ENCODE measurements around the gene SCAI. TPM values are rescaled to one million over a fixed set of nuclear protein-coding genes. Genes with fewer than 3 reads are reported as not detected.
"Not testable (repeated sequence)": the region's sequence is repeated elsewhere in the genome, so short reads cannot be mapped to it uniquely, and the experiment has no call there.

SCAI gene
- total RNA-seq = 10 to 100 TPM in 1 of 2 experiments, 1 to 10 TPM in 1; 9.0 to 10.8 TPM

- ChIA-PET POLR2A (interaction anchor here (1.1 to 1.6 kb wide), 2 partner anchors 273 to 281 kb away, joined by 3 read pairs; partner anchors contain the start of genes ARPC5L and RPL35), CTCF (interaction anchor here (0.6 to 4.5 kb wide), 14 partner anchors 13 to 369 kb away, joined by 3 to 20 read pairs (median 3); partner anchors contain the start of gene WDR38)
- H3K27ac Mint-ChIP-seq = peak within 1 kb of the TSS; percentile 24
- H3K27me3 Mint-ChIP-seq = no peaks in the 10 kb centered on the region
- DNase-seq = peak; percentile 99
- H3K4me1 Mint-ChIP-seq (ENCODE audit: low read depth) = peaks cover 31% of the 10 kb centered on the region
- intact Hi-C loops (cut with micrococcal nuclease) = loop anchor here (1.0 to 5.0 kb wide), 5 partner anchors 9 to 369 kb away; partner anchors contain the start of genes GOLGA1, HSPA5 and PPP6C
- H3K36me3 Mint-ChIP-seq = peaks cover 6% of the 10 kb centered on the region
- peak within 1 kb of the TSS; percentile 82 for H3K4me3 Mint-ChIP-seq
- H3K9me3 Mint-ChIP-seq = no peaks in the 10 kb centered on the region
Measured at GRCh38 chr9:125143377-125144090, at the start of gene SCAI. SCAI (minus strand) TSS chr9:125143528; CDS start chr9:125143437, 91 bp downstream.

DNA sequence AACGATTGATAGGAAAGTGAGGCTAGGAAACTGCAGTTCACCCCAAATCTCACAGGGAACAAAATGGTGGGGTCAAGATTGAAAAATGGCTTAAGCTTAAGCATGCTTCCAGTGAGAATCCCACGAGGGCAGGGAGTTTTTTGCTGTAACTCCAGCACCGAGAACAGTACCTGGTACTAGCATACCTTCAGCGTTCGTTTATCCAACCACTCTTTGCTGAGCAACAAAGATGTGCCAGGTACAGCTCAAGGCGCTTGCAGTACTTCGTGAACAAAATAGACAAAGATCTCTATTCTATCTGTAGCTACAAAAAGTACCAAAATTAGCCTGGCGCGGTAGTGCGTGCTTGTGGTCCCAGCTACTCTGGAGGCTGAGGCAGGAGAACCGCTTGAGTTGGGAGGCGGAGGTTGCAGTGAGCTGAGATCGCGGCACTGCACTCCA, 47.1 kb upstream of the SCAI start:
- H3K27me3 Mint-ChIP-seq = no peaks in the 10 kb centered on the region
- peaks cover 58% of the 10 kb centered on the region for H3K4me1 Mint-ChIP-seq (ENCODE audit: low read depth)
- H3K9me3 Mint-ChIP-seq = no peaks in the 10 kb centered on the region
- DNase-seq = peak; percentile 48
- no peaks in the 10 kb centered on the region for H3K36me3 Mint-ChIP-seq
- CTCF ChIA-PET = interaction anchor here (0.8 to 1.4 kb wide), 4 partner anchors 9 to 71 kb away, joined by 3 to 4 read pairs (median 4); partner anchors contain the start of genes GAPVD1 and HSPA5
- peak overlapping the region; percentile 97 for H3K4me3 Mint-ChIP-seq
- intact Hi-C loops (cut with micrococcal nuclease) = loop anchor here (5.0 kb wide), 1 partner anchor 418 kb away; the partner anchor contains the start of gene NR6A1
- peak overlapping the region; percentile 95 for H3K27ac Mint-ChIP-seq
- POLR2A ChIA-PET = interaction anchor here (1.3 to 1.4 kb wide), 2 partner anchors 9 to 51 kb away, joined by 8 to 15 read pairs; partner anchors contain the start of genes HSPA5 and RABEPK

DNA sequence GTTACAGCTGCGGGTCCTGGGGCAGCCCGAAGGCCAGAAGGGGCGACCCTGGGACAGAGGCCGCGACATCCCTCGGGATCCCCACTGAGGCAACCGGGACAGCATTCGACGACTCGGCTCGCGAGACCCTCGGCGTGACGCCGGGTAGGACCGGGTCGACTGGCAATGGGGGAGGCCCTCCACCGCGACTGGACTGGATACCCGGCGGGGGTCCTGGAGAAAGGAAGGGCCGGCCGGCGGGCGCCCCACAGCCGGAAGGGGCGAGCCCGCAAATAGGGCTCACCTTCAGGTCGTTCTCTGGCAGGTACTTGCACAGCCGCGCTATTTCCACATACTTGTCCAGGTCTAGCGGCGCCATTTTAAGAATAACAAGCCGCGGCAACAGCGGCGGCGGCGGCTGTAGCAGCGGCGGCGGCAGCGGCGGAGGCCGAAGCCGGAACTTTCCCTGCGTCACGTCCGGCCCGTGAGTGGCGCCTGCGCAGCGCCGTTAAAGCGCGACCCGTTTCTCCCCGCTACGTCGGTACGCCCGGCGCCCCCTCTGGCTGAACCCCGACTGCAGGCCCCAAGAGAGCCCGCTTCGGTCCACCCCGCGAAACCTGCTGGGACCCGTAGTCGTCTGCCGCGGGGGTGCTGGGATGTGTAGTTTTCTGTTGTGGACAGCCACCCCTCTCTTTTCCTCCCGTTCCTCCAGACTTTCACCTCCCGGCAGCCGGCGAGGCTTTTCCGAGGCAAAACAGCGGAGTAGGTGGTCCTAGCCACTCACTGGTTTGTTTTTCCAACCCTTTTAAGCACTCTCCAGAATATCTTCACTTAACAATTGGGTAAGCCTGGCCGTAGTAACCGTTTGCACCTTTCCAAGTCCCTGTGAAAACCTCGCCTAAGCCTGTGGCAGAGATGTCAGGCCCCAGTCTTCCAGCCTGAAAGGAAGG, 46.3 kb upstream of the SCAI start, which contains the start of gene PPP6C:
Gene PPP6C (minus strand): TSS at position 443 of the 929 bp plus-strand sequence. CDS start 85 bp downstream, at position 358.
- CTCF ChIA-PET = interaction anchor here (0.8 to 1.4 kb wide), 3 partner anchors 10 to 72 kb away, joined by 3 to 4 read pairs (median 3); partner anchors contain the start of genes GAPVD1 and HSPA5

DNA sequence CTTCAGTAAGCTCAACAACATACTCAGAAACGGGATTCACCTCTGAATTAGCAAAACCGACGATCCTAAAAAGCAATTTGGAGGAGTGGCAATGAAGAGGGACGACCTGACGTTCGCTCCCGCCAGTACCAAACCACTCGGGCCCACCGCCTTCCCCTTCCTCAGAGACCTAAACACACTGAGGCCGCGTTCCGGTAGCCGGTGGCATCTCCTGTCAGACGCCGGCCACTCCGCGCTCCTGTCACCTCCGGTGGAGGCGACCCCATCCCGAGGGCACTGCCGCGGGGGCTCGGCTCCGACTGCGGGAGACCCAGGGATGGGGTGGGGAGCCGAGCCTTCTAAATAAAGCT, 45.7 kb upstream of the SCAI start:
- Mint-ChIP-seq H3K4me1 (ENCODE audit: low read depth) (peaks cover 50% of the 10 kb centered on the region), H3K36me3 (no peaks in the 10 kb centered on the region), H3K9me3 (no peaks in the 10 kb centered on the region), H3K4me3 (peak overlapping the region; percentile 97), H3K27me3 (no peaks in the 10 kb centered on the region), H3K27ac (peak overlapping the region; percentile 95)
- DNase-seq = peak; percentile 51
- ChIA-PET POLR2A (interaction anchor here (1.5 kb wide), 1 partner anchor 52 kb away, joined by 4 read pairs; the partner anchor contains the start of gene HSPA5), CTCF (no interaction called here)
- intact Hi-C loops (cut with micrococcal nuclease) = loop anchor here (1.0 to 5.0 kb wide), 5 partner anchors 11 to 317 kb away; partner anchors contain the start of genes HSPA5, RABEPK and SCAI

More for the DNA sequence above, 46.3 kb upstream of the SCAI start, which contains the start of gene PPP6C:
- DNase-seq = peak; percentile 99
- no peaks in the 10 kb centered on the region for H3K36me3 Mint-ChIP-seq
- peak within 1 kb of the TSS; percentile 97 for H3K4me3 Mint-ChIP-seq
- peaks cover 54% of the 10 kb centered on the region for H3K4me1 Mint-ChIP-seq (ENCODE audit: low read depth)
- POLR2A ChIA-PET = interaction anchor here (1.3 to 1.4 kb wide), 2 partner anchors 10 to 52 kb away, joined by 8 to 15 read pairs; partner anchors contain the start of genes HSPA5 and RABEPK
- no peaks in the 10 kb centered on the region for H3K9me3 Mint-ChIP-seq
- H3K27me3 Mint-ChIP-seq = no peaks in the 10 kb centered on the region
- H3K27ac Mint-ChIP-seq = peak within 1 kb of the TSS; percentile 95
- intact Hi-C loops (cut with micrococcal nuclease) = loop anchor here (1.0 to 5.0 kb wide), 6 partner anchors 11 to 417 kb away; partner anchors contain the start of genes HSPA5, NR6A1, RABEPK and SCAI

DNA sequence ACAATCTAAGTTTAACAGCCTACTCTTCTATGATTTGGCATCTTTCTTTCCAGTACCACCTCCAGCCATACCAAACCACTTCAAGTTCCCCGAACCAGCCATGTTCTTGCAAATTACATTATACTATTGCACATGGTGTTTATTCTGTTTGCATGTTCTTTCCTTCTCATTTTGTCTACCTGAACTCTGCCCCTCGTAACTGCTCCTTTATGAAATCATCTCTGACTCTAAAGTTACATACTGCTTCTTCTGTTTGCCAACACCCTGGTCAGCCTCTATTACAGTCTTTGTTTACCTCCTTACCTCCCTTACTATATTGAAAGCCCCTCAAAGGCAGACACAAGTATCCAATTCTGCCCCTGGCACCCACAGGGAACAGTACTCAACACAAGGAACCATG, 40.2 kb upstream of the SCAI start:
- peaks cover 5% of the 10 kb centered on the region for H3K9me3 Mint-ChIP-seq
- H3K4me1 Mint-ChIP-seq (ENCODE audit: low read depth) = peaks cover 62% of the 10 kb centered on the region
- peaks cover 17% of the 10 kb centered on the region for H3K36me3 Mint-ChIP-seq
- DNase-seq = no peak
- no peak overlapping the region for H3K4me3 Mint-ChIP-seq
- H3K27ac Mint-ChIP-seq = no peak overlapping the region
- H3K27me3 Mint-ChIP-seq = no peaks in the 10 kb centered on the region
- intact Hi-C loops (cut with micrococcal nuclease) = no loop called here
- ChIA-PET POLR2A (no interaction called here), CTCF (no interaction called here)

GRCh38 chr9:125183054-125183453, 39.7 kb upstream of the SCAI start:
- intact Hi-C loops (cut with micrococcal nuclease) = no loop called here
- POLR2A ChIA-PET = no interaction called here
- no peak for DNase-seq
- Mint-ChIP-seq H3K4me1 (ENCODE audit: low read depth) (peaks cover 62% of the 10 kb centered on the region), H3K27me3 (no peaks in the 10 kb centered on the region), H3K27ac (no peak overlapping the region), H3K4me3 (no peak overlapping the region), H3K36me3 (peaks cover 18% of the 10 kb centered on the region), H3K9me3 (peaks cover 5% of the 10 kb centered on the region)
- CTCF ChIA-PET = interaction anchor here (0.6 kb wide), 1 partner anchor 232 kb away, joined by 3 read pairs; no protein-coding TSS in a partner anchor

GRCh38 chr9:125181756-125182155, 38.4 kb upstream of the SCAI start:
- DNase-seq; H3K27me3 Mint-ChIP-seq; POLR2A ChIA-PET; intact Hi-C loops (cut with micrococcal nuclease); H3K9me3 Mint-ChIP-seq; CTCF ChIA-PET; H3K27ac Mint-ChIP-seq; H3K4me3 Mint-ChIP-seq: not testable (repeated sequence)
- Mint-ChIP-seq H3K4me1 (ENCODE audit: low read depth) (peaks cover 57% of the 10 kb centered on the region), H3K36me3 (peaks cover 20% of the 10 kb centered on the region)

- no peak overlapping the region for H3K27ac Mint-ChIP-seq
- no peak overlapping the region for H3K4me3 Mint-ChIP-seq
- no peaks in the 10 kb centered on the region for H3K27me3 Mint-ChIP-seq
- POLR2A ChIA-PET = no interaction called here
- H3K4me1 Mint-ChIP-seq (ENCODE audit: low read depth) = peaks cover 61% of the 10 kb centered on the region
- no peak for DNase-seq
- intact Hi-C loops (cut with micrococcal nuclease) = no loop called here
- peaks cover 5% of the 10 kb centered on the region for H3K9me3 Mint-ChIP-seq
- peaks cover 22% of the 10 kb centered on the region for H3K36me3 Mint-ChIP-seq
- CTCF ChIA-PET = no interaction called here
Measured at GRCh38 chr9:125180876-125181275, 37.5 kb upstream of the SCAI start.

- CTCF ChIA-PET = interaction anchor here (0.6 kb wide), 1 partner anchor 22 kb away, joined by 3 read pairs; no protein-coding TSS in a partner anchor
- peak overlapping the region; percentile 26 for H3K27ac Mint-ChIP-seq
- H3K4me3 Mint-ChIP-seq; H3K9me3 Mint-ChIP-seq; intact Hi-C loops (cut with micrococcal nuclease); POLR2A ChIA-PET; DNase-seq; H3K27me3 Mint-ChIP-seq: not testable (repeated sequence)
- peaks cover 22% of the 10 kb centered on the region for H3K36me3 Mint-ChIP-seq
- peaks cover 58% of the 10 kb centered on the region for H3K4me1 Mint-ChIP-seq (ENCODE audit: low read depth)
Measured at GRCh38 chr9:125179776-125180175, 36.4 kb upstream of the SCAI start.

DNA sequence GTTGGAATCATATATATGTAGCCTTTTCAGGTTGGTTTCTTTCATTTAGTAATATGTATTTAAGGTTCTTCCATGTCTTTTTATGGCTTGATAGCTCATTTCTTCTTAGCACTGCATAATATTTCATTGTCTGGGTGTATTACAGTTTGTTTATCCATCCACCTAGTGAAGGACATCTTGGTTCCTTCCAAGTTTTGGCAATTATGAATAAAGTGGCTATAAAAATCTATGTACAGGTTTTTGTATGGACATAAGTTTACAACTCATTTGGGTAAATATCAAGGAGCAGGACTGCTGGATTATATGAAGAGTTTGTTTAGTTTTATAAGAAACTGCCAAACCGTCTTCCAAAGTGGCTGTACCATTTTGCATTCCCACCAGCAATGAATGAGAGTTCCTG, 34.6 kb upstream of the SCAI start:
- no peak for DNase-seq
- Mint-ChIP-seq H3K9me3 (peaks cover 2% of the 10 kb centered on the region), H3K27ac (no peak overlapping the region), H3K36me3 (peaks cover 18% of the 10 kb centered on the region), H3K4me1 (ENCODE audit: low read depth) (peaks cover 55% of the 10 kb centered on the region), H3K4me3 (no peak overlapping the region), H3K27me3 (no peaks in the 10 kb centered on the region)
- intact Hi-C loops (cut with micrococcal nuclease) = no loop called here
- CTCF ChIA-PET = no interaction called here
- POLR2A ChIA-PET = no interaction called here

- no peaks in the 10 kb centered on the region for H3K27me3 Mint-ChIP-seq
- peaks cover 17% of the 10 kb centered on the region for H3K36me3 Mint-ChIP-seq
- no peak overlapping the region for H3K4me3 Mint-ChIP-seq
- no peaks in the 10 kb centered on the region for H3K9me3 Mint-ChIP-seq
- POLR2A ChIA-PET = no interaction called here
- no peak overlapping the region for H3K27ac Mint-ChIP-seq
- CTCF ChIA-PET = no interaction called here
- peaks cover 58% of the 10 kb centered on the region for H3K4me1 Mint-ChIP-seq (ENCODE audit: low read depth)
- no peak for DNase-seq
- intact Hi-C loops (cut with micrococcal nuclease) = no loop called here
Measured at GRCh38 chr9:125176636-125177035, 33.3 kb upstream of the SCAI start.

All from activated CD4-positive, alpha-beta memory T cell treated with anti-CD3 and anti-CD28 coated beads for 36 hours (primary cell).